Hepatocyte (in vitro differentiated cells): ENCODE measurements around the gene CALML3. TPM values are rescaled to one million over a fixed set of nuclear protein-coding genes. Genes with fewer than 3 reads are reported as not detected.

Source experiments
- DNase-seq: peaks from one replicate; pipeline ENCODE4 v3.0.0-alpha.2; 2016; ENCODE audit warnings: low spot score
- H2AFZ ChIP-seq: fragments of 200-600 bp; sonication (generic); 2 replicates; pipeline ENCODE4 v1.6.0; 2016; ENCODE audit warnings: antibody characterized with exemption, mild to moderate bottlenecking
- H3K27ac ChIP-seq: fragments of 200-600 bp; sonication (generic); 2 replicates; pipeline ENCODE4 v1.5.1; 2016; ENCODE audit warnings: mild to moderate bottlenecking
- H3K27me3 ChIP-seq: fragments of 200-600 bp; sonication (generic); 2 replicates; pipeline ENCODE4 v1.6.1; 2016
- H3K36me3 ChIP-seq: fragments of 200-600 bp; sonication (generic); replicated peaks from 2 replicates; pipeline ENCODE4 v1.5.1; 2016; ENCODE audit warnings: low read depth; ENCODE audit not compliant: insufficient read depth
- H3K4me1 ChIP-seq: fragments of 200-600 bp; sonication (generic); 2 replicates; pipeline ENCODE4 v1.5.1; 2016; ENCODE audit warnings: mild to moderate bottlenecking, moderate library complexity; ENCODE audit not compliant: insufficient read depth
- H3K4me2 ChIP-seq: fragments of 200-600 bp; sonication (generic); 2 replicates; pipeline ENCODE4 v1.6.0; 2016
- H3K4me3 ChIP-seq: fragments of 200-600 bp; sonication (generic); 2 replicates; pipeline ENCODE4 v1.5.1; 2016; ENCODE audit warnings: mild to moderate bottlenecking
- H3K79me2 ChIP-seq: fragments of 200-600 bp; sonication (generic); 2 replicates; pipeline ENCODE4 v1.6.0; 2017; ENCODE audit warnings: mild to moderate bottlenecking
- H3K9me2 ChIP-seq: fragments of 200-600 bp; sonication (generic); replicated peaks from 2 replicates; pipeline ENCODE4 v1.6.0; 2017; ENCODE audit warnings: mild to moderate bottlenecking; ENCODE audit not compliant: insufficient read depth
- H3K9me3 ChIP-seq: fragments of 200-600 bp; sonication (generic); 2 replicates; pipeline ENCODE4 v1.5.1; 2016; ENCODE audit warnings: low read depth, mild to moderate bottlenecking
- H4K20me1 ChIP-seq: fragments of 200-600 bp; sonication (generic); 2 replicates; pipeline ENCODE4 v1.6.0; 2016; ENCODE audit warnings: mild to moderate bottlenecking; ENCODE audit not compliant: insufficient read depth, poor library complexity, severe bottlenecking
- CTCF ChIP-seq: fragments of 200-600 bp; sonication (generic); IDR thresholded peaks from 2 replicates; pipeline ENCODE4 v1.5.1; 2016; ENCODE audit warnings: antibody characterized with exemption, mild to moderate bottlenecking; ENCODE audit not compliant: poor library complexity
- EZH2 ChIP-seq: fragments of 200-600 bp; sonication (generic); IDR thresholded peaks from 2 replicates; pipeline ENCODE4 v1.6.1; 2016; ENCODE audit warnings: antibody characterized with exemption, mild to moderate bottlenecking, borderline replicate concordance
- EZH2phosphoT487 ChIP-seq: fragments of 200-600 bp; sonication (generic); IDR thresholded peaks from one replicate; pipeline ENCODE4 v1.6.1; 2018; ENCODE audit warnings: antibody characterized with exemption, mild to moderate bottlenecking, low read depth, moderate library complexity; ENCODE audit not compliant: unreplicated experiment, severe bottlenecking
- WGBS: methylation state at CpG from one replicate; pipeline ENCODE4 v1.1.6; 2016; ENCODE audit warnings: low lambda C conversion rate; ENCODE audit errors: missing lambda C conversion rate; 5-methylcytosine and 5-hydroxymethylcytosine counted together
- polyA plus RNA-seq: library from polyadenylated mRNA; unstranded; fragments of >200 nt; fragmentation: Nextera tagmentation; extraction: Ambion mirVana; gene quantifications from 2 replicates; pipeline ENCODE4 v1.2.1, GENCODE V29; 2016
- total RNA-seq: library from RNA; depleted of rRNA; stranded (reverse); fragments of >200 nt; gene quantifications from 2 replicates; pipeline ENCODE4 v1.2.3, GENCODE V29; 2014

Gene CALML3
- total and polyA plus RNA-seq, 2 experiments from 2014 or later, result not detected

GRCh38 chr10:5488272-5489161, 36.2 kb upstream of the CALML3 start:
- no peak overlapping the region for H3K4me3 ChIP-seq
- no peaks in the 10 kb centered on the region for H3K9me3 ChIP-seq
- no peak overlapping the region for H2AFZ ChIP-seq
- H3K4me1 ChIP-seq, result peaks cover 7% of the 10 kb centered on the region
- H3K27me3 ChIP-seq, result no peaks in the 10 kb centered on the region
- no peak overlapping the region for H3K4me2 ChIP-seq
- H3K27ac ChIP-seq, result peak overlapping the region; percentile 93
- H3K9me2 ChIP-seq, result no peaks in the 10 kb centered on the region
- H3K79me2 ChIP-seq, result no peaks in the 10 kb centered on the region
- H3K36me3 ChIP-seq, result no peaks in the 10 kb centered on the region
- no peaks in the 10 kb centered on the region for H4K20me1 ChIP-seq
- DNase-seq, result peak; percentile 84
- 82% methylated on average over 27 of the region's 27 CpGs for WGBS
- TF ChIP-seq CTCF (no peak), EZH2phosphoT487 (no peak), EZH2 (no peak)

GRCh38 chr10:5490032-5490431, 34.7 kb upstream of the CALML3 start:
- Histone ChIP-seq H3K27me3 (no peaks in the 10 kb centered on the region), H3K4me2 (no peak overlapping the region), H3K27ac (no peak overlapping the region), H3K36me3 (no peaks in the 10 kb centered on the region), H2AFZ (no peak overlapping the region), H4K20me1 (no peaks in the 10 kb centered on the region), H3K79me2 (no peaks in the 10 kb centered on the region), H3K9me2 (no peaks in the 10 kb centered on the region), H3K4me3 (no peak overlapping the region), H3K4me1 (peaks cover 14% of the 10 kb centered on the region), H3K9me3 (no peaks in the 10 kb centered on the region)
- no peak for TF ChIP-seq EZH2phosphoT487
- TF ChIP-seq EZH2, result no peak
- no peak for TF ChIP-seq CTCF
- 95% methylated on average over 4 of the region's 4 CpGs for WGBS
- DNase-seq, result no peak

GRCh38 chr10:5490698-5491464, 33.9 kb upstream of the CALML3 start:
- Histone ChIP-seq H3K4me3 (no peak overlapping the region), H3K79me2 (no peaks in the 10 kb centered on the region), H3K9me2 (no peaks in the 10 kb centered on the region), H3K4me2 (no peak overlapping the region), H3K9me3 (no peaks in the 10 kb centered on the region), H4K20me1 (no peaks in the 10 kb centered on the region), H3K27me3 (no peaks in the 10 kb centered on the region), H3K4me1 (peaks cover 19% of the 10 kb centered on the region), H3K36me3 (no peaks in the 10 kb centered on the region), H3K27ac (no peak overlapping the region), H2AFZ (no peak overlapping the region)
- 92% methylated on average over 9 of the region's 10 CpGs for WGBS
- no peak for DNase-seq
- no peak for TF ChIP-seq CTCF
- no peak for TF ChIP-seq EZH2phosphoT487
- TF ChIP-seq EZH2, result no peak
